ENCODE results near the gene FBL. TPM values are rescaled to one million over a fixed set of nuclear protein-coding genes. Genes with fewer than 3 reads are reported as not detected.

FBL gene
- total RNA-seq, 1 donor from 2014 or later: 386 TPM

DNA sequence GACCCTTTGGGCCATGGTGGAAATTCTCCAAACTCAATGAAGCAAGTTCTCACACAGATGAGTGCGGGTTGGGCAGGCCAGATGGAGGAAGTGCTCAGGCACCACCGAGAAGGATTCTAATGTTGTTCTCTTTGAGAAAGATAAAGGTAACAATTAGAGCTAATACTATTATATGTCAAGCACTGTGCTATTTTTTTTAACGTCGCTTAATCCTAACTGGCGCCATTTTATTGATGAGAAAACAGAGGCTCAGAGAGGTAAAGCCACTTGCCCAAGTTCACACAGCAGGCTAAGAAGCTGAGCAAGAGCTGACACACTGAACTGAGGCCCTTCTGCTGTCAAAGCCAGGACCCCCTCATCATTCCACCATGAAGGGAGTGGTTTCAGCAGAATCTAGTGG lies 1.0 kb downstream of the FBL start:
- H3K27ac ChIP-seq (ENCODE audit: low read depth, low read length): peak overlapping the region; percentile 92
- H3K9me3 ChIP-seq (ENCODE audit: control insufficient read depth in 3 of 3, low read length in 3 of 3): no peaks in the 10 kb centered on the region
- H3K9ac ChIP-seq (ENCODE audit: low read depth in 1 of 3, low read length in 3 of 3): peak overlapping the region; percentile 92 to 95 (median 94)
- peaks cover 36 to 56% (median 42%) of the 10 kb centered on the region in 3 donors for H3K4me1 ChIP-seq (ENCODE audit: control insufficient read depth in 3 of 3, insufficient read depth in 3 of 3, low read length in 3 of 3)
- H3K27me3 ChIP-seq (ENCODE audit: control insufficient read depth in 3 of 3, insufficient read depth in 3 of 3, low read length in 3 of 3): no peaks in the 10 kb centered on the region
- H3K36me3 ChIP-seq (ENCODE audit: control insufficient read depth in 3 of 3, insufficient read depth in 3 of 3, low read length in 3 of 3): peaks cover 0 to under 1% (median under 1%) of the 10 kb centered on the region in 3 donors
- peak overlapping the region; percentile 90 to 94 (median 90) for H3K4me3 ChIP-seq (ENCODE audit: low read length in 3 of 3)

GRCh38 chr19:39843919-39844793 lies 2.0 kb downstream of the FBL start:
- peak overlapping the region in 2 of 3 donors; percentile 4 to 92 for H3K9ac ChIP-seq (ENCODE audit: low read depth in 1 of 3, low read length in 3 of 3)
- peak overlapping the region in 1 of 3 donors; percentile 90 for H3K4me3 ChIP-seq (ENCODE audit: low read length in 3 of 3)
- no peaks in the 10 kb centered on the region for H3K27me3 ChIP-seq (ENCODE audit: control insufficient read depth in 3 of 3, insufficient read depth in 3 of 3, low read length in 3 of 3)
- peak overlapping the region; percentile 92 for H3K27ac ChIP-seq (ENCODE audit: low read depth, low read length)
- H3K9me3 ChIP-seq (ENCODE audit: control insufficient read depth in 3 of 3, low read length in 3 of 3): no peaks in the 10 kb centered on the region
- H3K4me1 ChIP-seq (ENCODE audit: control insufficient read depth in 3 of 3, insufficient read depth in 3 of 3, low read length in 3 of 3): peaks cover 40 to 64% (median 48%) of the 10 kb centered on the region in 3 donors
- peaks cover 9 to 11% (median 10%) of the 10 kb centered on the region in 3 donors for H3K36me3 ChIP-seq (ENCODE audit: control insufficient read depth in 3 of 3, insufficient read depth in 3 of 3, low read length in 3 of 3)

- no peaks in the 10 kb centered on the region for H3K27me3 ChIP-seq (ENCODE audit: control insufficient read depth in 3 of 3, insufficient read depth in 3 of 3, low read length in 3 of 3)
- no peaks in the 10 kb centered on the region for H3K9me3 ChIP-seq (ENCODE audit: control insufficient read depth in 3 of 3, low read length in 3 of 3)
- H3K4me3 ChIP-seq (ENCODE audit: low read length in 3 of 3): peak overlapping the region in 2 of 3 donors; percentile 63 to 73
- peak overlapping the region; percentile 79 for H3K27ac ChIP-seq (ENCODE audit: low read depth, low read length)
- H3K4me1 ChIP-seq (ENCODE audit: control insufficient read depth in 3 of 3, insufficient read depth in 3 of 3, low read length in 3 of 3): peaks cover 40 to 64% (median 48%) of the 10 kb centered on the region in 3 donors
- peaks cover 18 to 21% (median 21%) of the 10 kb centered on the region in 3 donors for H3K36me3 ChIP-seq (ENCODE audit: control insufficient read depth in 3 of 3, insufficient read depth in 3 of 3, low read length in 3 of 3)
- H3K9ac ChIP-seq (ENCODE audit: low read depth in 1 of 3, low read length in 3 of 3): peak overlapping the region in 2 of 3 donors; percentile 63 to 69
Measured at GRCh38 chr19:39842693-39843435, 3.3 kb downstream of the FBL start.

- H3K9ac ChIP-seq (ENCODE audit: low read depth in 1 of 3, low read length in 3 of 3): peak overlapping the region in 1 of 3 donors; percentile 57
- no peaks in the 10 kb centered on the region for H3K27me3 ChIP-seq (ENCODE audit: control insufficient read depth in 3 of 3, insufficient read depth in 3 of 3, low read length in 3 of 3)
- peaks cover 35 to 37% (median 37%) of the 10 kb centered on the region in 3 donors for H3K36me3 ChIP-seq (ENCODE audit: control insufficient read depth in 3 of 3, insufficient read depth in 3 of 3, low read length in 3 of 3)
- H3K4me1 ChIP-seq (ENCODE audit: control insufficient read depth in 3 of 3, insufficient read depth in 3 of 3, low read length in 3 of 3): peaks cover 31 to 55% (median 40%) of the 10 kb centered on the region in 3 donors
- H3K9me3 ChIP-seq (ENCODE audit: control insufficient read depth in 3 of 3, low read length in 3 of 3): no peaks in the 10 kb centered on the region
- no peak overlapping the region for H3K4me3 ChIP-seq (ENCODE audit: low read length in 3 of 3)
- H3K27ac ChIP-seq (ENCODE audit: low read depth, low read length): peak overlapping the region; percentile 79
Measured at GRCh38 chr19:39841041-39841440, 5.1 kb downstream of the FBL start.

DNA sequence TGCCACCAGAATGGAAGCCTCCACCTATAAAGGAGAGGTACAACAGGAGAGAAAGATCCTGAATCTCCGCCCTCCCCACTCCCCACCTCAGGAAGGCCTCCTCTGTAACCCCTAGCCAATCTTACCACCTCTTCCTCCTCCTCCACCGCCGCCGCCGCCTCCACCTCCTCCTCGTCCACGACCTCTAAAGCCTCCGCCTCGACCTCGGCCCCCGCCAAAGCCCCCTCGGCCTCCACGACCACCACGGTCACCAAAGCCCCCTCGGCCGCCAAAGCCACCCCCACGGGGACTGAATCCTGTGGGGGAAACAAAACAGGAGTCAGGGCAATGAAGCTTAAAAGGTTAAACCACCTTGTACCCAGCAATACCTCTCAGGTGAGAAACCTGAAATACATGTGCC lies 5.7 kb downstream of the FBL start:
- H3K27me3 ChIP-seq (ENCODE audit: control insufficient read depth in 3 of 3, insufficient read depth in 3 of 3, low read length in 3 of 3): no peaks in the 10 kb centered on the region
- H3K9ac ChIP-seq (ENCODE audit: low read depth in 1 of 3, low read length in 3 of 3): peak overlapping the region in 1 of 3 donors; percentile 16
- H3K4me1 ChIP-seq (ENCODE audit: control insufficient read depth in 3 of 3, insufficient read depth in 3 of 3, low read length in 3 of 3): peaks cover 28 to 51% (median 36%) of the 10 kb centered on the region in 3 donors
- no peak overlapping the region for H3K4me3 ChIP-seq (ENCODE audit: low read length in 3 of 3)
- peaks cover 36 to 41% (median 41%) of the 10 kb centered on the region in 3 donors for H3K36me3 ChIP-seq (ENCODE audit: control insufficient read depth in 3 of 3, insufficient read depth in 3 of 3, low read length in 3 of 3)
- no peak overlapping the region for H3K27ac ChIP-seq (ENCODE audit: low read depth, low read length)
- no peaks in the 10 kb centered on the region for H3K9me3 ChIP-seq (ENCODE audit: control insufficient read depth in 3 of 3, low read length in 3 of 3)

- H3K9me3 ChIP-seq (ENCODE audit: control insufficient read depth in 3 of 3, low read length in 3 of 3): no peaks in the 10 kb centered on the region
- H3K4me3 ChIP-seq (ENCODE audit: low read length in 3 of 3): no peak overlapping the region
- peaks cover 21 to 45% (median 29%) of the 10 kb centered on the region in 3 donors for H3K4me1 ChIP-seq (ENCODE audit: control insufficient read depth in 3 of 3, insufficient read depth in 3 of 3, low read length in 3 of 3)
- peak overlapping the region in 2 of 3 donors; percentile 54 to 60 for H3K9ac ChIP-seq (ENCODE audit: low read depth in 1 of 3, low read length in 3 of 3)
- no peak overlapping the region for H3K27ac ChIP-seq (ENCODE audit: low read depth, low read length)
- H3K27me3 ChIP-seq (ENCODE audit: control insufficient read depth in 3 of 3, insufficient read depth in 3 of 3, low read length in 3 of 3): no peaks in the 10 kb centered on the region
- H3K36me3 ChIP-seq (ENCODE audit: control insufficient read depth in 3 of 3, insufficient read depth in 3 of 3, low read length in 3 of 3): peaks cover 40 to 48% (median 46%) of the 10 kb centered on the region in 3 donors
Measured at GRCh38 chr19:39839678-39840327, 6.4 kb downstream of the FBL start.

DNA sequence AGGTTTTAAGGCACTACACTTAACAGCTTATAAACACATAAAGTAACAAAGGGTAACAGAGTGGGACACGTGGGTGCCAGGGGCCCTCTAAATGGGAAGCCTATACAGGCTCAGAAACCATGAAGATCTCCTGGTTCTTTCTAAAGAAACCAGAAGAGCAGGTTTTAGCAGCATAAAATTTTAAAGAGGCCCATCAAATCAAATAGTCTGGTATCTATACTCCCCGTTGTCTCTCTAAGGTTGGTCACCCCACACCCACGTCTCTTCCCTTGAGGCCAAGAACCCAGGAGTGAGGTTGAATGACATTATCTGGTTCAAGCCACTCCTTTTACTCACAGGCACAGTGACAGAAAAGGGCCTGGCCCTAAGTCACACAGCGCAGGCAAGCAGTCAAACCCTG lies 7.6 kb downstream of the FBL start:
- Histone ChIP-seq H3K36me3 (ENCODE audit: control insufficient read depth in 3 of 3, insufficient read depth in 3 of 3, low read length in 3 of 3) (peaks cover 46 to 53% (median 48%) of the 10 kb centered on the region in 3 donors), H3K27ac (ENCODE audit: low read depth, low read length) (no peak overlapping the region), H3K27me3 (ENCODE audit: control insufficient read depth in 3 of 3, insufficient read depth in 3 of 3, low read length in 3 of 3) (no peaks in the 10 kb centered on the region)

DNA sequence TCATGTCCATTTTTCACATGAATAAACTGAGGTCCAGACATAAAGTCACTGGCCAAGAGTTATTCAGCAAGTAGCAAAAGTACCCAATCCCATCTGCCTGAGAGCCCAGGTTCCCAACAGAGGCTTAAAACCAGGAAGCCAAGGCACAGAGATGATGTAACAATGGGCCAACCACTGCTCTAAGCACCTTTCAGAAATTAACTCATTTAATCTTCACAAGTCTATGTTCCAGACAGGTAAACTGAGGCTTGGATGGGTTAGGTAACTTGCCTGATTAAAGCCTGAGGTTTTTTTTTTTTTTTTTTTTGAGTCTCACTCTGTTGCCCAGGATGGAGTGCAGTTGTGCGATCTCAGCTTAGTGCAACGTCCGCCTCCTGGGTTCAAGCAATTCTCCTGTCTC lies 8.2 kb downstream of the FBL start:
- peaks cover 18 to 36% (median 23%) of the 10 kb centered on the region in 3 donors for H3K4me1 ChIP-seq (ENCODE audit: control insufficient read depth in 3 of 3, insufficient read depth in 3 of 3, low read length in 3 of 3)
- no peak overlapping the region for H3K9ac ChIP-seq (ENCODE audit: low read depth in 1 of 3, low read length in 3 of 3)
- no peak overlapping the region for H3K27ac ChIP-seq (ENCODE audit: low read depth, low read length)
- H3K36me3 ChIP-seq (ENCODE audit: control insufficient read depth in 3 of 3, insufficient read depth in 3 of 3, low read length in 3 of 3): peaks cover 46 to 53% (median 48%) of the 10 kb centered on the region in 3 donors
- H3K27me3 ChIP-seq (ENCODE audit: control insufficient read depth in 3 of 3, insufficient read depth in 3 of 3, low read length in 3 of 3): no peaks in the 10 kb centered on the region
- H3K4me3 ChIP-seq (ENCODE audit: low read length in 3 of 3): no peak overlapping the region
- H3K9me3 ChIP-seq (ENCODE audit: control insufficient read depth in 3 of 3, low read length in 3 of 3): no peaks in the 10 kb centered on the region

More for the DNA sequence above, 7.6 kb downstream of the FBL start:
- Histone ChIP-seq H3K4me1 (ENCODE audit: control insufficient read depth in 3 of 3, insufficient read depth in 3 of 3, low read length in 3 of 3) (peaks cover 20 to 41% (median 24%) of the 10 kb centered on the region in 3 donors), H3K9me3 (ENCODE audit: control insufficient read depth in 3 of 3, low read length in 3 of 3) (no peaks in the 10 kb centered on the region), H3K4me3 (ENCODE audit: low read length in 3 of 3) (no peak overlapping the region), H3K9ac (ENCODE audit: low read depth in 1 of 3, low read length in 3 of 3) (no peak overlapping the region)

- no peaks in the 10 kb centered on the region for H3K9me3 ChIP-seq (ENCODE audit: control insufficient read depth in 3 of 3, low read length in 3 of 3)
- peak overlapping the region; percentile 2 to 92 (median 79) for H3K9ac ChIP-seq (ENCODE audit: low read depth in 1 of 3, low read length in 3 of 3)
- H3K4me1 ChIP-seq (ENCODE audit: control insufficient read depth in 3 of 3, insufficient read depth in 3 of 3, low read length in 3 of 3): peaks cover 39 to 45% (median 41%) of the 10 kb centered on the region in 3 donors
- H3K27me3 ChIP-seq (ENCODE audit: control insufficient read depth in 3 of 3, insufficient read depth in 3 of 3, low read length in 3 of 3): no peaks in the 10 kb centered on the region
- peaks cover 62 to 68% (median 63%) of the 10 kb centered on the region in 3 donors for H3K36me3 ChIP-seq (ENCODE audit: control insufficient read depth in 3 of 3, insufficient read depth in 3 of 3, low read length in 3 of 3)
- peak overlapping the region; percentile 96 for H3K27ac ChIP-seq (ENCODE audit: low read depth, low read length)
- H3K4me3 ChIP-seq (ENCODE audit: low read length in 3 of 3): peak overlapping the region; percentile 66 to 91 (median 83)
Measured at GRCh38 chr19:39834287-39834841, 11.8 kb downstream of the FBL start.

Data from skeletal muscle tissue (tissue), 4 donors.